Suprapubic skin (tissue), 4 donors: Measurements from ENCODE around the gene PTPMT1.
"Not testable (repeated sequence)": the region's sequence is repeated elsewhere in the genome, so short reads cannot be mapped to it uniquely, and the experiment has no call there.

Source experiments
- CTCF ChIP-seq, 2 donors: fragments of 200-600 bp in 1 of 2; fragments of 450-650 bp in 1 of 2; sonication (generic) in 1 of 2; IDR thresholded peaks; one replicate each; pipeline ENCODE4 v1.5.1; 2016 to 2019; ENCODE audit warnings: antibody characterized with exemption in 2 of 2, mild to moderate bottlenecking in 1 of 2, moderate library complexity in 1 of 2
- EP300 ChIP-seq: sonication (generic); formaldehyde crosslinking; IDR thresholded peaks from one replicate; pipeline ENCODE4 v1.6.1; 2017; ENCODE audit warnings: antibody characterized with exemption
- POLR2A ChIP-seq, 2 donors: fragments of 450-650 bp; IDR thresholded peaks; one replicate each; pipeline ENCODE4 v1.6.1; 2017; ENCODE audit warnings: antibody characterized with exemption in 2 of 2, mild to moderate bottlenecking in 2 of 2, moderate library complexity in 2 of 2
- POLR2AphosphoS5 ChIP-seq, 3 donors: sonication (generic); formaldehyde crosslinking; IDR thresholded peaks; one replicate each; pipeline ENCODE4 v1.6.1; 2017; ENCODE audit warnings: antibody characterized with exemption in 3 of 3

- not testable (repeated sequence) for TF ChIP-seq EP300; CTCF (IDR thresholded peaks at IDR 0.05); POLR2AphosphoS5 (IDR thresholded peaks at IDR 0.05); POLR2A (IDR thresholded peaks at IDR 0.05)
Observed at GRCh38 chr11:47530721-47531120, 34.7 kb upstream of the PTPMT1 start.
